GM21717 (cell line): ENCODE data around the gene PCNX4.

Experiments
- ATAC-seq: cut with Tn5 transposase; IDR thresholded peaks from one replicate; pipeline ENCODE4 v1.9.1; 2021; ENCODE audit warnings: mild to moderate bottlenecking, moderate library complexity; ENCODE audit not compliant: unreplicated experiment

Gene PCNX4

DNA sequence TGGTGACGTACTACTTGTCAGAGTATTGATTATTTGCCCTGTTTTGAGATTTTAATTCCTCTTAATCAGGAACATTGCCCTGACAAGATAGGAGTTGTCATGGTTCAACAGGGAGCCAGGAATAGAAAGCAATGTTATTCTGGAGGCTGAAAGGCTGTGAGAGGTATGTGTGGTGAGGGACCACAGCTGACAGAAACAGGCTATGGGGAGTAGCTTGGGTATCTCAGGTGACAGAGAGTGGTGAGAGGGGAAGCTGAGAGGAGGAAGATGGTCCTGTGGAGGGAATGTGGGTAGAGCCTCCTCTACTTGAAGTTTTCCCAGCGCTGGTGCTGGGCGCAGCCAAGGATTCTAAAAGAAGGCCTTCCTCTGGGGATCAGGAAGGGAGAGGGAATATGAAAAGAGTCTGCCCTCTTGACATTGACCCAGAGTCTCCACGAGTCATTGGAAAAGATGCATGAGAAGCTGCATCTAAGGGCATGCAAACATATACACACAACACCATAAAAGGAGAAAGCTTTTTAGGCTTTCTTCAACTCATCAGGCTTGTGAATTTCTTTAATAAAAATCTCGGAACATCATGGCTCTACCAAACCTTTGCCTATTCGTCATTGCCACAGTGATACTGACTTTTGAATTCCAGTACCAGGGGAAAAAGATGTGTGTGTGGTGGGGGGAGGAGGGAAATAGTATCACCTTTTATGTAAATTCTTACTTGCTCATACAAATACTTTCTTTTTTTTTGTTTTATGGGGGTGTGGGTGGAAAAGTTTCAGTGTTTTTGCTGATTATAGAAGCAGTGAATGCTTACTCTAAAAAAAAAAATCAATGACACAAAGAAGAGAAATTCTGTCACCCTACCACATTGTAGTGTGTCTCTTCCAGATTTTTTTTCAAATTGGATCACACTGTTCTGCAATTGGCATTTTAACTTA is 113.4 kb downstream of the PCNX4 start:
- ATAC-seq: peak; percentile 66

DNA sequence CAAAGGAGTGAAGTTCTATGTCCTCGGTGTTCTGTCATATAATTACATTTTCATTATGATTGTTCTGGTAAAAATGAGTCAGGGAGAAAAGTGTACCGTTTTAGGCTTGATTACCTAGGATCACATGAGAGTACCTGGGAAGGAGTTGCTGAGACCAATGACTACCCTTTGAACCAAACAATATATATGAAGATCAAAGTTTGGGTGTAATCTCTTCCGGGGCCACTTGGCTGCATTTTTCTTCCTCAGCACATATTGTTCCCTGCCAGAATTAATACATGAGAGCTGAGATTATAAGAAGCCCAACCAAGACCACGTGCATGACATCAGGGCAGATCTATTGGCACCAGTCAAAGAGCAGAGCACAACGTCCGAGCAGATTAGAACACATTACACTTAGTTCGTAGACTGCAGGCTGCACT is 114.5 kb downstream of the PCNX4 start:
- ATAC-seq: no peak

DNA sequence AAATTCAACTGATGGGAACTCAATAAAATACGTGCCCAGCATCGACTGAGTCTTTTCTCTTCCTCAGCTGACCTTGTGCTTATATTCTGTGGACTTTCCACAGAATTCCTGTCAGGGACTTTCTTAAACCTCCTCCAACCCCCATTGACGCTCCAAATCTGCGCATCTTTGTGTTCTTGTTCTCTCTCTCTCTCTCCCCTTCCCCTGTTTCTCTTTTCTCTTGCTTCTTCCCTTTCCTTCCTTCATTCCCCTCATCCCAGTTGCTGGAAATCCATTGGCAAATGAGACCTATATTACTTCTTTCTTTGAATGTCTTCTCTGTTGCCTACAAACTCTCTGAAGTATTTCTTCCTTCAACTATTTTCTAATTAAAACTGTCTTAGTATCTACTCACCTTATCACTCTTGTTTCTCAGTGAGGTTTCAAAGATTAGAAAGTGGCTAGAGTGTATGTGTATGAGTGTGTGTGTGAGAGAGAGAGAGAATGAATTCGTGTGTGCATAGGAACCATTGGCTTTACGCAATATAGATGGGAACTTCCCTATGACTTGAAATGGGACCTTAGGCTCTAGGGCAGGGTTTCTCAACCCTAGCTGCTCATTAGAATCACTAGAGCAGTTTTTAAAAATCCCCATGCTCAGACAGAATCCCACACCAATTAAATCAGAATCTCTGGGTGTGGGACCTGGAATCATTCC is 115.3 kb downstream of the PCNX4 start:
- ATAC-seq: no peak

DNA sequence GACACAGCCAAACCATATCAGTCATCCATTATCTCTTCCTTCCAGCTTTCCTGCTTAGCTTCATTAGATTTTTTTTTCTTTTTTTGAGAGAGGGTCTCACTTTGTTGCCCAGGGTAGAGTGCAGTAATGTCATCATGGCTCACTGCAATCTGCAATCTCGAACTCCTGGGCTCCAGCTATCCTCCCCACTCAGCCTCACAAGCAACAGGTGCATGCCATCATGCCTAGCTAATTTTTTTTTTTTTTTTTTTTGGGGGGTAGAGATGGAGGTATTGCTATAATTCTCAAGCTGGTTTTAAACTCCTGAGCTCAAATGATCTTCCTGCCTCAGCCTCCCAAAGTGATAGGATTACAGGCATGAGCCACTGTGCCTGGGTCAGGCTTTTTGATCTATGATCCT is 119.0 kb downstream of the PCNX4 start:
- no peak for ATAC-seq

DNA sequence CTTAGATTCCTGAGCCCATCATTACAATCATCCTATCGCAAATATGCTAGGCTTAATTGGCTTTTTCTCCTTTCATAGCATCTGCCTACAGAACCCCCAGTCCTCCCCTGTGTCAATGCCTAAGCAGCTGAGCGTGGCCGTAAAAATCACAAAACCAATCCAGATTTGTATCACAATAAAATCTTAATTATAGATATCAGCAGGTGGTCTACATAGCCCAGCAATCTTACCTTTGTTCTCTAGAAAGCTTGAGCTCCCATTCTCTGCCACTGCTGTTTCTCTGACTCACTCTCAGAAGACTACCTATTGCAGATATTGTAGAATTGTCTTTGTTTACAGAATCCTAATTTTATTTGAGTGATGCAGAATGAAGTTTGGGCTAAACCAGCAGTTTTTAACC is 119.4 kb downstream of the PCNX4 start:
- no peak for ATAC-seq

DNA sequence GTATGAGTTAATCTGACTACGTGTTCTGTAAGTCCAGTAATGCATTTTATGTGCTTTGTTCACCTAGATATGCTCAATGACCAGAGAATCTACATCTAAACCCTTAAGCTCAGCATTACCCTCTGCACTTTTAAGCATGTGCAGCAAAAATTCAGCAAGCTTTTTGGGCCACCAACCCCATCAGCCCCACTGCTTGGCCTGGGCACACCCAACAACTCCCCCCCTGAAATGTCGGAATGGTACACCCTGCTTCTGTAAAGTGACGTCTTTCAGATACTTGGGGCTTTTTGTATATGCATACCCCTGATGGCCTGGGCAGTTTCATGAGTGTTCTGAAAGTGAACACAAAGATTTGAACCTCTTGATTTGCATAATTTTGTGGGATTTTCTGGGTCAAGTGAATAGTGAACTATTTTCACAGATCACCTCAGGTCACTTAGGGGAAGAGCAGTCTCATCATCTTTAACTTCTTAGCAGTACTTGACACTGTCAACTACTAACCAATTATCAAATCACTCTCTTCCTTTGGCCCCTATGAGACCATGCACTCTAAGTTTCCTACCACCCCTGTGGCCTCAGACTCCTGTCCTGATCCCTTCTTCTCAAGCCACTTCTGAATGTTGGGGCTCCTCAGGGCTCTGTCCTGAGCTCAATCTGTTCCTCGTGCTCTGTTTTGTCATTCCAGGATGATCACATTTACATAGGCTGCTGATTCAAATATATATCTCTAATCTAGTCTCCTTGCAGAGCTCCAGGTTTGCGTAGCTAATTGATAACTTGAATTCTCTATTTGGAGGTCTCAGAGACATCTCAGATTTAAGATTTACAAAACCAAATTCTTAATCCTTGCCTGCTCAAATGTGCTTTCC is 121.0 kb downstream of the PCNX4 start:
- peak; percentile 89 for ATAC-seq

DNA sequence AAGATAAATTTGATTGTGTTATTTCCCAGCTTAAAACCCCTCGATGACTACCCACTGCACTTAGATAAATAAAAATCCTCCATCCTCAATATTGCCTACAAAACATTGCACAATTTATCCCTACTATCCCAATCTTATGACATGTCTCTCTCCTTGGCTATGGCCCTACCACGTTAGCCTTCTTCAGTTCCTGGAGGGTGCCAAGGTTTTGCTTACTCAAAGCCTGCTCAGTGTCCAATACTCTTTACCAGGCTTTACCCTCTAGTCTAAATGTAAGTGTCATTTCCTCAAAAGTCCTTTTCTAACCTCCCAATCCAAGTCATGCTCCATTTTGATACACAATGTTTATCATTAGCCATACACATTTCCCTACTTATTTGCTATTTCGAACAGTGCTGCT is 122.3 kb downstream of the PCNX4 start:
- ATAC-seq: no peak

DNA sequence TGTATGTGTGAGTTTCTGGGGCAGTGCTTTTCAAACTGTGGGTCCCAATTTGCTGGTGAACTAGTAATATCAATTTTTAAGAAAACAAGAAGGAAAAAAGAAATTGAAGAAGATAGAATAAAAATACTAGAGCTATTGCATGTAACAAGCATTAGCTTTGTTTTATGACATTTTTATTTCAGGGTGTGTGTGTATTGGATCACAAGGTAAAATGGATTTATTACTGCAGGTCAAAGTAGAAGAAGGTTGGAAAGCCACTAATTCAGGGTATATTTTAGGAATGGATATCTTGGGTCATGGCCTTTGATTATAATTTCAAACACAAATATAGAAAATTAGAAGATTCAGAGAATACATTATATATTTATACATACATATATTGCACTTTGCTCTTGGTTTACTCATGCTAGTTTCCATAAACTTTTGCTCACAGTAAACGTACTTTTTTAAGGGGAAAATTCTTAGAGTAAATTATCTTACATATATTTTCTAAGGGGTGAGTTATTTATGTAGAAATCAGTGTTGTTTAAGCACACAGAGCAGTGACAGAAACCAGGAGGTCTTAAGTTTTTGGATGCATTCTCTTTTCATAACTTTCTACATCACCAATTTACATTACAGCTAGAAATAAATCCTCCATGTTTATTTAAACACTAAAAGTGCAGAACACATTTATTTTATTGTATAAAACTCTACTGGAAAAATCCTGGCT is 122.8 kb downstream of the PCNX4 start:
- ATAC-seq: no peak

DNA sequence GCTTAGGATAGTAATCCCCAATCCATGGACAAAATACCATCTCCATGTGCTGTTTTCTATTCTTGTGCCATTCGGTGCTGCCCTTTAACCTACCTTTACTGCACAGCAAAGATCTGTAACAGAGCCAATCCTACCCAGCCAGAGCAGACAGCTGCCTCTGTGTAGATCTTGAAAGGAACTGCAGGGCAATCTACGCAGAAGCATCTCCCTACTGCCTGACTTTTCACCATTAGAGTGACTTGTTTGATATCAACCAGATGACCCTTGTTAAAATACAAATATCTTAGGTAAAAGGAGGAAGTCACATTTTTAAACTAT is 123.4 kb downstream of the PCNX4 start:
- ATAC-seq: no peak

DNA sequence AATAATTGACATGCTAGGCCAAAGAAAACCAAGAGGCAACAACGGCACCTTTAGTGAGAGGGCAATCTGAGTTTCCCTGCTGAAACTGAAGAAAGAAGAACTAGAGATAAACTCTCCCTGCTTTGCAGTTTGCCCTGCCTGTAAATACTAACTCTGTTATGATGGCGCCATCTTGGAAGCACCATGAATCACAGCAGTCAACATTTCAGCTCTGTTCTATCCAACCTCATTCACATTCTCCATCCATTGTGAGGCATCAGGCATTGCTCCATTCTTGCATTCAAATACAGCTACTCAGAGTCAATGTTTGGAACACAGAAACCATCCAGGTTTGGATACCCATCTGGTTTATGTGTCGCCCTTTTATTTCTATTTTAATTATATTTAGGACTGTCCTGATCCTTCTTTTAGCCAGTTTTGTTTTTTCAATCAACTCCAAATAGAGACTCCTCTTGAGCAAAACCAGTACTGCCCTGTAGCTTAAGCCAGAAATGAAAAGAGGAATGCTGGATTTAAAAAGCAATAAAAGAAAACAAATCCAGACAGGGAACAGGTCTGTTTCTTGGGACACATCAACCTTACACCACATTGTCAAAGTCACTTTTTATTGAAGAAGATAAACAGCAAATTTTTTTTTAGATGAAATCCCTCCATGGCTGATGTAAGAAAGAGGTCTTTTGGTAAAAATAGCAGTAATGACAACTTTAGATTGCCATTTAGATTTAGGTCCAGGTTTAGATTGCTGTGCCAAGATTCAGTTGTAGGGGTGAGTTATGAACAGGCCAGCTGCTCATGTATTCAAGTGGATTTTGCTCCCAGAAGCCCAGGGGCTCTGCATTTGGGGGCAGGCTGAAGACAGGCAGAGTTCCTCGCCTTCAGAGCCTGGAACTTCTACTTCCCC is 124.0 kb downstream of the PCNX4 start:
- ATAC-seq: no peak

DNA sequence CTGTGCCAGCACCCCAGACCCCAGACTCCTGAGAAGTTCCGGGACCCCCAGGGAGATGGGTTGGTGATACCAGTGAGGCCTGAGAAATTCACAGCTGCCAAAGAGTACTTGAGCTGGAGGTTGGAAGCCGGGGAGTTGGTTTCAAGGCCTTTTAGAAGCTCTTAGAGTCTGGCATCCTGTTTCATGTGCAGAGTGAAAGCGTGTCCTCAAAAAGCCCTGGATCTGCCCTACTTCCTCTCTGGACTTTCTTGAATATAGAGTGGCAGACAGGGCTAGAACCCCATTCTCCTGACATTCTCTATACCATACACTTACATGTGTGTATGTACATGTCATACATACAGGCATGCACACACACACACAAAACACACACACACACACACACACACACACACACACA is 126.0 kb downstream of the PCNX4 start:
- ATAC-seq: no peak
